HEK293T (cell line): Measurements from ENCODE around the gene ELF4.

Source experiments
- ARNT ChIP-seq: fragments of 450-650 bp; IDR thresholded peaks from 2 replicates; pipeline ENCODE4 v1.6.1; 2017; ENCODE audit warnings: mild to moderate bottlenecking
- BHLHE40 ChIP-seq: fragments of 450-650 bp; IDR thresholded peaks from 2 replicates; pipeline ENCODE4 v1.6.1; 2016; ENCODE audit warnings: mild to moderate bottlenecking, moderate library complexity, borderline replicate concordance
- FOXK2 ChIP-seq: fragments of 450-650 bp; IDR thresholded peaks from 2 replicates; pipeline ENCODE4 v1.6.1; 2016; ENCODE audit warnings: mild to moderate bottlenecking
- TARDBP ChIP-seq: fragments of 450-650 bp; IDR thresholded peaks from 2 replicates; pipeline ENCODE4 v1.6.1; 2016

- TF ChIP-seq BHLHE40 (no peak), ARNT (no peak), FOXK2 (no peak), TARDBP (no peak)
These were observed 23.7 kb downstream of the ELF4 start for GRCh38 chrX:130086447-130087206.
